Erythroblast (primary cell): ENCODE results near the gene LAPTM5.

ENCODE experiments used
- GATA1 ChIP-seq: IDR thresholded peaks from 2 replicates; pipeline ENCODE4 v1.6.1; 2011; ENCODE audit warnings: low read depth, mild to moderate bottlenecking, control low read depth, low read length, moderate library complexity
- POLR2A ChIP-seq: IDR thresholded peaks from 2 replicates; pipeline ENCODE4 v1.6.1; 2011; ENCODE audit warnings: mild to moderate bottlenecking, low read length

- peak; percentile 18 for TF ChIP-seq POLR2A
- no peak for TF ChIP-seq GATA1
Measured at GRCh38 chr1:30728832-30729638, 28.5 kb downstream of the LAPTM5 start.
